HEK293T (cell line): ENCODE results near the gene C15orf61.

Experiments
- CTCF ChIA-PET: fragments of 350-600 bp; formaldehyde crosslinking; extraction: SDS; loops from one replicate; lab custom pipeline; 2021; ENCODE audit warnings: antibody characterized with exemption, inconsistent platforms; lab: Yijun Ruan, JAX
- POLR2A ChIA-PET: fragments of 350-600 bp; formaldehyde crosslinking; extraction: SDS; loops from one replicate; lab custom pipeline; 2020; ENCODE audit warnings: antibody characterized with exemption, inconsistent platforms; lab: Yijun Ruan, JAX
- DNase-seq: peaks from one replicate; pipeline ENCODE4 v3.0.0; 2012; ENCODE audit warnings: mixed read lengths; ENCODE audit errors: extremely low spot score
- ARNT ChIP-seq: fragments of 450-650 bp; IDR thresholded peaks from 2 replicates; pipeline ENCODE4 v1.6.1; 2017; ENCODE audit warnings: mild to moderate bottlenecking
- BHLHE40 ChIP-seq: fragments of 450-650 bp; IDR thresholded peaks from 2 replicates; pipeline ENCODE4 v1.6.1; 2016; ENCODE audit warnings: mild to moderate bottlenecking, moderate library complexity, borderline replicate concordance
- CTBP1 ChIP-seq: fragments of 450-650 bp; IDR thresholded peaks from 2 replicates; pipeline ENCODE4 v1.6.1; 2016; ENCODE audit warnings: borderline replicate concordance
- ELF4 ChIP-seq: fragments of 450-650 bp; IDR thresholded peaks from 2 replicates; pipeline ENCODE4 v1.6.1; 2017; ENCODE audit warnings: antibody characterized with exemption
- FOXA1 ChIP-seq: fragments of 450-650 bp; IDR thresholded peaks from 2 replicates; pipeline ENCODE4 v1.6.1; 2016; ENCODE audit warnings: mild to moderate bottlenecking
- FOXK2 ChIP-seq: fragments of 450-650 bp; IDR thresholded peaks from 2 replicates; pipeline ENCODE4 v1.6.1; 2016; ENCODE audit warnings: mild to moderate bottlenecking
- FOXM1 ChIP-seq: fragments of 450-650 bp; IDR thresholded peaks from 2 replicates; pipeline ENCODE4 v1.6.1; 2017; ENCODE audit warnings: mild to moderate bottlenecking, borderline replicate concordance
- HDGF ChIP-seq: fragments of 450-650 bp; IDR thresholded peaks from 2 replicates; pipeline ENCODE4 v1.6.1; 2017; ENCODE audit warnings: antibody characterized with exemption, borderline replicate concordance
- L3MBTL2 ChIP-seq: fragments of 450-650 bp; conservative IDR thresholded peaks from 2 replicates; pipeline ENCODE4 v1.6.1; 2016; ENCODE audit warnings: mild to moderate bottlenecking
- LEF1 ChIP-seq: fragments of 450-650 bp; IDR thresholded peaks from 2 replicates; pipeline ENCODE4 v1.6.1; 2017; ENCODE audit warnings: mild to moderate bottlenecking, borderline replicate concordance
- NFRKB ChIP-seq: fragments of 450-650 bp; IDR thresholded peaks from 2 replicates; pipeline ENCODE4 v1.6.1; 2016; ENCODE audit warnings: mild to moderate bottlenecking, moderate library complexity
- PKNOX1 ChIP-seq: fragments of 450-650 bp; IDR thresholded peaks from 2 replicates; pipeline ENCODE4 v1.6.1; 2016
- SP1 ChIP-seq: fragments of 450-650 bp; IDR thresholded peaks from 2 replicates; pipeline ENCODE4 v1.6.1; 2017
- SUZ12 ChIP-seq: fragments of 450-650 bp; IDR thresholded peaks from 2 replicates; pipeline ENCODE4 v1.6.1; 2016; ENCODE audit warnings: mild to moderate bottlenecking
- TARDBP ChIP-seq: fragments of 450-650 bp; IDR thresholded peaks from 2 replicates; pipeline ENCODE4 v1.6.1; 2016
- ZNF384 ChIP-seq: fragments of 450-650 bp; IDR thresholded peaks from 2 replicates; pipeline ENCODE4 v1.6.1; 2016

The C15orf61 gene

DNA sequence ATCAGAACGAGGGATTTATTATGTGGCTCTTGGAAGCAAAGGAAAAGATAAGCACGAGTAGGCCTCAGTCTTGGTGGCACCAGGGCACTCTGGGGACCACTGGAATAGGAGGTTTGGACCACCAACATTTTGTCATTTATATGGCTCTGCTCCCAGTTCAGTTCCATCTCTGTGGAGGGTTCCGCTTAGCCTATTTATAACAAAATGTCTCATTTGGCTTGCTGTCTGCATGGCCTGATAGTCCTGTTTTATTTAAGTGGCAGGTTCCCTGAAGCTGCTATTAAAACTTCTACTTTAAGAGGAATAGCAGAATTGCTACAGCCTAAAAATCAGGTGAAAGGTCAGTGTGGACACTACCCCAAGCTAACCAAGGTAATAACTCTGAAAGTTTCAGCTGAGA, 48.7 kb downstream of the C15orf61 start:
- DNase-seq, result no peak
- POLR2A ChIA-PET, result no interaction called here
- CTCF ChIA-PET, result no interaction called here
- TF ChIP-seq ELF4 (no peak), ZNF384 (no peak), NFRKB (no peak), BHLHE40 (no peak), FOXA1 (no peak), FOXM1 (no peak), FOXK2 (no peak), LEF1 (no peak), PKNOX1 (no peak), SUZ12 (no peak), HDGF (no peak)

DNA sequence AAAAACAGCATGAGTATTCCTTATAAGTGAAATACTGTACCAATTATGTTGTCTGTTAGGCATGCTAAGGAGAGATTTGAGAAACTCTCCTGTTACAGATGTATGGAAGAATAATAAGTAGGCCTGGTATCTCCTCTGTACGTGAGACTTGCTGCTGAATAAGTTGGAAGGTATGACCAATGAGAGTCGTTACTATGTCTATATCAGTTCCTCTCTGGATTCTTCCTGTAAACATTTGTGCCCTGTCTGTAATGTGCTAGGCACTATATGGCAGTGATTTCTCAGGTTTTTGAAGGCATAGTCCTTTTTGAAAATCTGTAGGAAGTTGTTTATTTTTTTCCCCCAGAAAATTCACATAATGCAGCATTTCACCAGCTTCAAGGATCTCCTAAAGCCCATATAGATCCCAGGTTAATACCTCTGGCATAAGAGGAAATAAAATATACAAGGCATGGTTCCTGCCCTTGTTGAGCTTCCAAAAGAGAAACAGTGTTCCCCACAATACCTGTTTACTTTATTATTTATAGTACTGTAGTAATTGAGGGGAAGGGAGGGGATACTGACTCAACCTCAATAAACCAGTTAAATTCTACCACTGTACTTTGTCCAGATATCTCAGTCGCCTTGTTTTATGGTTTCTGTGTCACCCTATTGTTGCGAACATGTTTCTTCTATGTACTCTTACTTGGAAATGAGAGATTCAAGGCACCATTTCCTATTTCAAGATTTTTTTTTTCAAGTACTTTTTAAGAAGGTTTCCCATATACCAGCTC, 50.1 kb downstream of the C15orf61 start:
- no peak for DNase-seq
- POLR2A ChIA-PET, result interaction anchor here (1.0 kb wide), 1 partner anchor 29 kb away, joined by 4 read pairs; the partner anchor contains the start of gene MAP2K5
- CTCF ChIA-PET, result interaction anchor here (1.2 kb wide), 1 partner anchor 16 kb away, joined by 3 read pairs; no protein-coding TSS in a partner anchor
- no peak for TF ChIP-seq L3MBTL2

- CTCF ChIA-PET, result interaction anchor here (1.2 kb wide), 1 partner anchor 17 kb away, joined by 3 read pairs; no protein-coding TSS in a partner anchor
- TF ChIP-seq FOXA1 (no peak), HDGF (no peak)
- POLR2A ChIA-PET, result interaction anchor here (1.0 kb wide), 1 partner anchor 29 kb away, joined by 4 read pairs; the partner anchor contains the start of gene MAP2K5
- DNase-seq, result no peak
Observed at GRCh38 chr15:67571648-67572415, 50.9 kb downstream of the C15orf61 start.

DNA sequence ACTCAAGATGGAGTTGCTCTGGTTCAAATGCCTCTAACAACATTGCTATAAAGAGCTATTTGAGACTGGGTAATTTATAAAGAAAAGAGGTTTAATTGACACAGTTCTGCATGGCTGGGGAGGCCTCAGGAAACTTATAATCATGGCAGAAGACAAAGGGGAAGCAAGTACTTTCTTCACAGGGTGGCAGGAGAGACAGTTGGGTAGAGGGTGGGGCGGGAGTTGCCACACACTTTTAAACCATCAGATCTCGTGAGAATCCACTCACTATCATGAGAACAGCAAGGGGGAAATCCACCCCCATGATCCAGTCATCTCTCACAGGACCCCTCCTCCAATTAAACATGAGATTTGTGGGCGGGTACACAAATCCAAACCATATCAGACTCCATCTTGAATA, 52.3 kb downstream of the C15orf61 start:
- CTCF ChIA-PET, result interaction anchor here (0.6 kb wide), 1 partner anchor 10 kb away, joined by 3 read pairs; no protein-coding TSS in a partner anchor
- no peak for TF ChIP-seq CTBP1
- no peak for TF ChIP-seq ELF4
- no peak for TF ChIP-seq HDGF
- TF ChIP-seq FOXA1, result no peak
- no peak for TF ChIP-seq ZNF384
- TF ChIP-seq TARDBP, result no peak
- TF ChIP-seq PKNOX1, result no peak
- TF ChIP-seq SP1, result no peak
- TF ChIP-seq L3MBTL2, result no peak
- TF ChIP-seq BHLHE40, result no peak
- TF ChIP-seq LEF1, result no peak
- no peak for TF ChIP-seq ARNT
- POLR2A ChIA-PET, result no interaction called here
- no peak for DNase-seq

DNA sequence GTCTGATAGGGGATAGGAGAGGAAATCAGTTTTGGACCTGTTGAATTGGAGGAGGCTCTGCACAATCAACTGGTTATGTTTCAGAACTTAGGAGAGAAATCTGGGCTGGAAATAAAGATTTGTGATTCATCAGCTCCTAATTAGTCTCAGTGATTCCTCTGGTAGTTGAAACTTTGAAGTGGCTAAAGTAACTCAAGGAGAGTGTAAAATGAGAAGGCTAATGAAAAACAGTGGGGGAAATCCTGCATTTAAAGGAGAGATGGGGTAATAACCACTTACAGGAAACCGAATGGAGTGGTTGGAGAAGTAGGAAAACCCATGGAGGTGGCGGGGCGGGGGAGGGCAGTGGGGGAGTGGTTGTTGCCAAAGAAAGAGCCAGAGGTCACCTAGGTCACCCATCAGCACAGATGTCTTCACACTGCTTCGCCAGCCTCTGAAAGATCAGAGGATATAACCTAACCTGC, 54.1 kb downstream of the C15orf61 start:
- POLR2A ChIA-PET, result no interaction called here
- TF ChIP-seq HDGF (no peak), FOXM1 (no peak), BHLHE40 (no peak), NFRKB (no peak), FOXA1 (no peak), FOXK2 (no peak), ZNF384 (no peak), TARDBP (no peak), ELF4 (no peak), PKNOX1 (no peak), SP1 (no peak), SUZ12 (no peak), ARNT (no peak), LEF1 (no peak), CTBP1 (no peak), L3MBTL2 (no peak)
- no peak for DNase-seq
- CTCF ChIA-PET, result no interaction called here

DNA sequence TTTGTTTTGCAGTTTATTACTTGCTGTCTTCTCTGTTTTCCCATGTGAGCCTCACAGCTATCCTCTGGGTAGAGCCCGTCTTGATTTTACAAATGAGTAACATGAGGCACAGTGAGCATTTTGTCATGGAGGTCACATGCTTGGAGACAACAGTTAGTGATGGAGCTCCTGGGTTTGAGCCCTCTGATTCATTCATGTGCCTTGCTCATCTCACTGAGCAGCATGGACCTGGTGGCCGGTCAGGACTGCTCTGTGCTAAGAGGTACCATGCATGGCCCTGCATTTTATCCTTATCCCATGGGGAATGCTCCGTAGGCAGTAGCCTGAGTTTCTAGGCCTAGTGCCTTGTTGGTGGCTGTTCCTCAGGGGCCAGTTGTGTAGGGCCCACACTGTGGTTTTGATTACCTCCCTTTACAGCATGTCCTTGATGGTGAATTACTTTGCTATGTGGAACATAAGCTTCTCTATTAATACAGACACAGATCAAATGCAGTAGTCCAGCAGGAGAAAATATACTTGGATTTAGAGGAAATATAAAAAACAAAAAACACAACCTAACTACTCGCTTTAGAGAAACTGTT, 57.2 kb downstream of the C15orf61 start:
- no peak for DNase-seq
- CTCF ChIA-PET, result no interaction called here
- no peak for TF ChIP-seq FOXK2
- TF ChIP-seq PKNOX1, result no peak
- no peak for TF ChIP-seq SUZ12
- no peak for TF ChIP-seq LEF1
- TF ChIP-seq ZNF384, result no peak
- TF ChIP-seq L3MBTL2, result no peak
- no peak for TF ChIP-seq TARDBP
- TF ChIP-seq NFRKB, result no peak
- no peak for TF ChIP-seq FOXA1
- no peak for TF ChIP-seq SP1
- no peak for TF ChIP-seq HDGF
- no peak for TF ChIP-seq BHLHE40
- no peak for TF ChIP-seq ARNT
- TF ChIP-seq FOXM1, result no peak
- no peak for TF ChIP-seq CTBP1
- POLR2A ChIA-PET, result interaction anchor here (1.2 kb wide), 1 partner anchor 57 kb away, joined by 3 read pairs; the partner anchor contains the start of gene C15orf61
